Measurements from ENCODE around the gene U2AF1L4.
A peak's percentile ranks its signal among the peaks of the same experiment; 100 is the strongest.

Gene U2AF1L4

GRCh38 chr19:35704218-35704617 is 41.0 kb downstream of the U2AF1L4 start, which contains the start of gene ZBTB32:
Gene ZBTB32, plus strand, starts transcription at chr19:35704558. Its CDS starts 10,069 bp downstream, at chr19:35714627.
- no peak for DNase-seq

- no peak for DNase-seq
Measured at GRCh38 chr19:35703343-35703742, 41.9 kb downstream of the U2AF1L4 start.

GRCh38 chr19:35702223-35703012 is 42.8 kb downstream of the U2AF1L4 start:
- peak; percentile 97 for DNase-seq

- DNase-seq, result no peak
Measured at GRCh38 chr19:35696835-35697234, 48.4 kb downstream of the U2AF1L4 start.

- DNase-seq, result no peak
Measured at GRCh38 chr19:35695895-35696422, 49.3 kb downstream of the U2AF1L4 start.

GRCh38 chr19:35693835-35694599 is 51.2 kb downstream of the U2AF1L4 start:
- peak; percentile 86 for DNase-seq

GRCh38 chr19:35693422-35693821 is 51.8 kb downstream of the U2AF1L4 start:
- DNase-seq, result no peak

Data from NCI-H1436 (cell line).